DND-41 (cell line): ENCODE measurements around the gene MTA1.

Experiments used
- ATAC-seq: fragments of 200-7000 bp; cut with Tn5 transposase; 3 replicates; pipeline ENCODE4 v1.9.1; 2021; ENCODE audit warnings: low read depth; ENCODE audit not compliant: insufficient read depth
- DNase-seq: peaks from one replicate; pipeline ENCODE4 v3.0.0-alpha.2; 2020
- H2AFZ ChIP-seq: 2 replicates; pipeline ENCODE4 v1.6.0; 2012; ENCODE audit warnings: low read depth, low read length
- H3K27ac ChIP-seq: 2 replicates; pipeline ENCODE4 v1.5.1; 2012; ENCODE audit warnings: low read length, inconsistent platforms
- H3K27me3 ChIP-seq: fragments of 200-600 bp; sonication (generic); 2 replicates; pipeline ENCODE4 v1.6.0; 2012; ENCODE audit warnings: low read length, mild to moderate bottlenecking, inconsistent platforms; ENCODE audit not compliant: insufficient read depth, poor library complexity
- H3K36me3 ChIP-seq: 2 replicates; pipeline ENCODE4 v1.5.1; 2012; ENCODE audit warnings: low read length, inconsistent platforms; ENCODE audit not compliant: insufficient read depth
- H3K4me1 ChIP-seq: 2 replicates; pipeline ENCODE4 v1.5.1; 2012; ENCODE audit warnings: mild to moderate bottlenecking, low read length; ENCODE audit not compliant: insufficient read depth
- H3K4me2 ChIP-seq: 2 replicates; pipeline ENCODE4 v1.6.0; 2012; ENCODE audit warnings: mild to moderate bottlenecking, moderate library complexity, low read length, inconsistent platforms; ENCODE audit not compliant: insufficient read depth
- H3K4me3 ChIP-seq, 2 experiments: fragments of 200-600 bp in 1 of 2; shearing (Covaris generic) in 1 of 2; 2 replicates each; pipeline ENCODE4 v1.5.1; 2012 to 2016; ENCODE audit warnings: inconsistent platforms in 2 of 2, low read length in 2 of 2, mild to moderate bottlenecking in 2 of 2, low read depth in 1 of 2, moderate library complexity in 1 of 2
- H3K79me2 ChIP-seq: 2 replicates; pipeline ENCODE4 v1.6.0; 2012; ENCODE audit warnings: low read length, inconsistent platforms; ENCODE audit not compliant: insufficient read depth
- H3K9ac ChIP-seq: 2 replicates; pipeline ENCODE4 v1.6.0; 2012; ENCODE audit warnings: low read depth, mild to moderate bottlenecking, inconsistent platforms, low read length, moderate library complexity
- H3K9me3 ChIP-seq: 2 replicates; pipeline ENCODE4 v1.5.1; 2012; ENCODE audit warnings: low read length, moderate library complexity, mild to moderate bottlenecking, inconsistent platforms; ENCODE audit not compliant: insufficient read depth, severe bottlenecking
- H4K20me1 ChIP-seq: 2 replicates; pipeline ENCODE4 v1.6.0; 2012; ENCODE audit warnings: low read length; ENCODE audit not compliant: insufficient read depth
- EZH2 ChIP-seq: IDR thresholded peaks from 3 replicates; pipeline ENCODE4 v1.6.1; 2012; ENCODE audit warnings: borderline replicate concordance, low read depth, mild to moderate bottlenecking, moderate library complexity, low read length, inconsistent platforms; ENCODE audit not compliant: severe bottlenecking
- TF ChIP-seq, protein P1 (sequence below): IDR thresholded peaks from 2 replicates; pipeline ENCODE4 v1.5.1; 2012; ENCODE audit warnings: borderline replicate concordance, low read length, moderate library complexity, mild to moderate bottlenecking; ENCODE audit not compliant: poor library complexity, severe bottlenecking; ENCODE audit errors: extremely low read depth

The MTA1 gene

DNA sequence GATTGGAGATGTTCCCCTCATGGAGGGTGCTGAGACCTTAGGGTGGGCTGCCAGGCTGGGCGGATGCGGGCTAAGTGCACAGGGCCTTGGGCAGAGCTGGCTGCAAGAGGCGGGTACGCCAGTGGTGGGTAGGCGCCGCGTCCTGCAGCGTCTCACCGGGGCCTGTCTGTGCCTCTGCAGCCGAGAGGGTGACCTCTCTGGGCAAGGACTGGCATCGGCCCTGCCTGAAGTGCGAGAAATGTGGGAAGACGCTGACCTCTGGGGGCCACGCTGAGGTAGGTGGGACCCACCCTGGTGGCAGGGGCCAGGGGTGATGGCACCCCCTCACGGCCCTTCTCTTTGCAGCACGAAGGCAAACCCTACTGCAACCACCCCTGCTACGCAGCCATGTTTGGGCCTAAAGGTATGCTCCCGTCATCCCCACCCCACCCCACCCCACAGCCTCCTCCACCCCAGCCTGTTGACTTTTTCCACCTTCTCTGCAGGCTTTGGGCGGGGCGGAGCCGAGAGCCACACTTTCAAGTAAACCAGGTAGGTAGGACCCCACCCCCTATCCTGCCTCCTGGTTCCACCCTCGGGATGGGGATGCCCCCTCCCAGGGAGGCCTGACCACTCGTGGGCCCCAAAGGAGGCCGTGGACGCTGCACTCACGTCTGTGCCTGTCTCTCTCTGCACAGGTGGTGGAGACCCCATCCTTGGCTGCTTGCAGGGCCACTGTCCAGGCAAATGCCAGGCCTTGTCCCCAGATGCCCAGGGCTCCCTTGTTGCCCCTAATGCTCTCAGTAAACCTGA is 68.6 kb downstream of the MTA1 start:
- DNase-seq (no peak), ATAC-seq (no peak)
- H2AFZ ChIP-seq = no peak overlapping the region
- H3K4me1 ChIP-seq = peaks cover 40% of the 10 kb centered on the region
- H3K27me3 ChIP-seq = no peaks in the 10 kb centered on the region
- H3K4me3 ChIP-seq = no peak overlapping the region
- H3K27ac ChIP-seq = no peak overlapping the region
- peaks cover 15% of the 10 kb centered on the region for H4K20me1 ChIP-seq
- TF ChIP-seq, protein P1, sequence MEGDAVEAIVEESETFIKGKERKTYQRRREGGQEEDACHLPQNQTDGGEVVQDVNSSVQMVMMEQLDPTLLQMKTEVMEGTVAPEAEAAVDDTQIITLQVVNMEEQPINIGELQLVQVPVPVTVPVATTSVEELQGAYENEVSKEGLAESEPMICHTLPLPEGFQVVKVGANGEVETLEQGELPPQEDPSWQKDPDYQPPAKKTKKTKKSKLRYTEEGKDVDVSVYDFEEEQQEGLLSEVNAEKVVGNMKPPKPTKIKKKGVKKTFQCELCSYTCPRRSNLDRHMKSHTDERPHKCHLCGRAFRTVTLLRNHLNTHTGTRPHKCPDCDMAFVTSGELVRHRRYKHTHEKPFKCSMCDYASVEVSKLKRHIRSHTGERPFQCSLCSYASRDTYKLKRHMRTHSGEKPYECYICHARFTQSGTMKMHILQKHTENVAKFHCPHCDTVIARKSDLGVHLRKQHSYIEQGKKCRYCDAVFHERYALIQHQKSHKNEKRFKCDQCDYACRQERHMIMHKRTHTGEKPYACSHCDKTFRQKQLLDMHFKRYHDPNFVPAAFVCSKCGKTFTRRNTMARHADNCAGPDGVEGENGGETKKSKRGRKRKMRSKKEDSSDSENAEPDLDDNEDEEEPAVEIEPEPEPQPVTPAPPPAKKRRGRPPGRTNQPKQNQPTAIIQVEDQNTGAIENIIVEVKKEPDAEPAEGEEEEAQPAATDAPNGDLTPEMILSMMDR = no peak
- TF ChIP-seq EZH2 = no peak
- H3K79me2 ChIP-seq = peaks cover 13% of the 10 kb centered on the region
- peak overlapping the region; percentile 47 for H3K4me2 ChIP-seq
- H3K9ac ChIP-seq = peak overlapping the region; percentile 30; the same call in 1 of the 2 replicates
- no peaks in the 10 kb centered on the region for H3K9me3 ChIP-seq
- peaks cover 15% of the 10 kb centered on the region for H3K36me3 ChIP-seq

DNA sequence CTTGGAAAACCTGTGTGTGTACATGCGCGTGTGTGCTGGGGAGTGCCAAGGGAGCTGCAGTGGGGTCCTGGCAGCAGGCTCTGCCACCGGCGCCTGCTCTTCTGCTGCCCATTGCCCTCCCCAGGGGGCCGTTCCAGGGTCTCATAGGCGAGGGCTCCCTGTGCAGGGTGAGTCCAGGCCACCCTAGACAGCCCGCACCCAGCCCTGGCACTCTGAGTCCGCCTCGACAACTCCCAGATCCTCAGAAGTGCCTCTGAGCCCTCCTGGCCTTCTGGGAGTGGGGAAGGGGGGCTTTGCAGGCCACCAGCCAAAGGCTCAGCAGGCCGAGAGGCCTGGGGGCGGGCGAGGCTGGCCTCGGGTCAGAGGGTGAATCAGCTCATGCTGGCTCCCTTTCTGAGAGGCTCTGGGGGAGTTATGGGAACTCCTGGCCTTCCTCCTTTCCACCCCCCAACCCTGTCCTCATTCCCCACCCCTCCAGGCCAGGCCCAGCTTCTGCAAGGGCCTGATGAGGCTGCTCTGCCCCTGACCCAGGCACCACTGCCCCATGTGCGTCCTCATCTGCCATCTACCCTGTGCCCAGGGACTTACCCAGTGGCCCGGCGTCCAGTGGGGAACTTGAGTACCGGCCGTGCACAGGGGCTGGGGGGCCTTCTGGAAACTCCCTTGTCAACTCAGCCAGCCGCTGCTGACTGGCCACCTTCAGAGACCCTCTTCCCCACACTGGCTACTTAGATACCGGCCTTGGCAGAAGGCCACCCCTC is 69.3 kb downstream of the MTA1 start:
- Histone ChIP-seq H3K79me2 (peaks cover 13% of the 10 kb centered on the region), H3K27me3 (no peaks in the 10 kb centered on the region), H3K4me3 (peak overlapping the region in 1 of 2 experiments; percentile 68; a peak in 3 of 4 replicates), H3K27ac (peak overlapping the region; percentile 84), H4K20me1 (peaks cover 20% of the 10 kb centered on the region), H3K9ac (peak overlapping the region; percentile 91), H3K9me3 (no peaks in the 10 kb centered on the region), H2AFZ (no peak overlapping the region), H3K4me1 (peaks cover 45% of the 10 kb centered on the region), H3K36me3 (peaks cover 20% of the 10 kb centered on the region), H3K4me2 (peak overlapping the region; percentile 82)
- no peak for ATAC-seq
- no peak for DNase-seq
- TF ChIP-seq, protein P1 = no peak
- TF ChIP-seq EZH2 = no peak

DNA sequence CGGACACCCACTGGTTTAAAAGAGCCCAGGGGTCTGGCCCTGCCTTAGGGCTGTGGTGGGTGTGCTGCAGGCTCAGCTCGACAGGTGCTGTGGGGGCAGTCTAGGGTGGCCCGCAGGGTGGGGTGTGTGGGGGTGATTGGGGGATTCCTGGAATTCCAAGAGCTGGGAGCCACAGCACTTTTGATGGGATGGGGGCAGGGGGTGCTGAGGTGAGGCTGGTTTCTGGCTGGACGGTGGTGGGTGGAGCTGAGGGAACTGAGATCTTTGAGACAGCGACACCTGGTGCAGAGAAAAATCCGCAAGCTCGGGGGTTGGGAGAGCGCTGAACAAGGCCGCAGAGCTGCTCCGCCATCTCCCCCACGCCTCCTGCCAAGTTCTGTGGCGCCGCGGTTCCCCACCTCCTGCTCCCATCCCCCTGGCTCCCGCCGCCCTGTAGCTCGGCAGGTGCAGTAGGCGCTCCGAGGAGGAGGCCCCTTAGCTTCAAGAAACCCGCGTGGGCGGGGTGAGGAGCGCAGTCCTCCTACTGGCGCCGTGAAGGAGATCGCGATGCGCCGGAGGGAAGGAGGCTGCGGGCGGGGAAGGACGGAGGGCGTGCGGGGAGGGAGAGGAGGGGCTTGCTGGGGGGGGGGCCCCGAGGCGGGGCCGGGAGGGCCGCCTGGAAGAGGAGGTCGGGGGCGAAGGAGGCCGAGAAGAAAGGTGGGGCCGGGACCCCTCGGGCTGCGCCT is 70.1 kb downstream of the MTA1 start:
- Histone ChIP-seq H4K20me1 (peaks cover 27% of the 10 kb centered on the region), H2AFZ (peak overlapping the region; percentile 77), H3K79me2 (peaks cover 13% of the 10 kb centered on the region), H3K27me3 (no peaks in the 10 kb centered on the region), H3K4me2 (peak overlapping the region; percentile 82), H3K4me1 (peaks cover 45% of the 10 kb centered on the region), H3K9me3 (no peaks in the 10 kb centered on the region), H3K9ac (peak overlapping the region; percentile 91), H3K27ac (peak overlapping the region; percentile 84), H3K36me3 (peaks cover 27% of the 10 kb centered on the region), H3K4me3 (peak overlapping the region; percentile 35 to 68; a peak in 3 of 4 replicates)
- TF ChIP-seq, protein P1 = peak; percentile 86
- no peak for TF ChIP-seq EZH2
- DNase-seq (peak; percentile 95), ATAC-seq (peak; percentile 53)
